KMS-11 (cell line): ENCODE results near the gene TRPC4.

Experiments
- H2AFZ ChIP-seq: fragments of 200-600 bp; sonication (generic); 2 replicates; pipeline ENCODE4 v1.6.1; 2016; ENCODE audit warnings: antibody characterized with exemption, mixed run types, low read depth
- H3K27ac ChIP-seq: fragments of 200-600 bp; sonication (generic); 2 replicates; pipeline ENCODE4 v1.6.1; 2016; ENCODE audit warnings: mild to moderate bottlenecking, mixed run types
- H3K27me3 ChIP-seq: fragments of 200-600 bp; sonication (generic); 2 replicates; pipeline ENCODE4 v1.6.1; 2017; ENCODE audit warnings: mild to moderate bottlenecking, low read depth, mixed run types, moderate library complexity; ENCODE audit not compliant: insufficient read depth
- H3K36me3 ChIP-seq: fragments of 200-600 bp; sonication (generic); 2 replicates; pipeline ENCODE4 v1.6.1; 2017; ENCODE audit warnings: mild to moderate bottlenecking, mixed run types; ENCODE audit not compliant: insufficient read depth
- H3K4me1 ChIP-seq: fragments of 200-600 bp; sonication (generic); 2 replicates; pipeline ENCODE4 v1.6.1; 2016; ENCODE audit warnings: mild to moderate bottlenecking, low read depth, mixed run types; ENCODE audit not compliant: poor library complexity, severe bottlenecking
- H3K4me2 ChIP-seq: fragments of 200-600 bp; sonication (generic); 2 replicates; pipeline ENCODE4 v1.7.0; 2016; ENCODE audit warnings: mild to moderate bottlenecking, mixed run types
- H3K4me3 ChIP-seq: fragments of 200-600 bp; sonication (generic); IDR thresholded peaks from 2 replicates; pipeline ENCODE4 v1.6.1; 2017; ENCODE audit warnings: low read depth, low read length, mixed read lengths; ENCODE audit not compliant: insufficient read depth
- H3K79me2 ChIP-seq: fragments of 200-600 bp; sonication (generic); 2 replicates; pipeline ENCODE4 v1.6.1; 2016; ENCODE audit warnings: low read depth, mixed run types; ENCODE audit not compliant: insufficient read depth
- H3K9ac ChIP-seq: fragments of 200-600 bp; sonication (generic); 2 replicates; pipeline ENCODE4 v1.6.1; 2016; ENCODE audit warnings: mild to moderate bottlenecking, mixed run types
- H4K20me1 ChIP-seq: fragments of 200-600 bp; sonication (generic); 2 replicates; pipeline ENCODE4 v1.6.1; 2016; ENCODE audit warnings: mild to moderate bottlenecking, mixed run types; ENCODE audit not compliant: insufficient read depth
- CTCF ChIP-seq: fragments of 200-600 bp; sonication (generic); conservative IDR thresholded peaks from 2 replicates; pipeline ENCODE4 v1.6.1; 2017; ENCODE audit warnings: low read depth, mild to moderate bottlenecking, antibody characterized with exemption, low read length, moderate library complexity, mixed read lengths

Gene TRPC4

GRCh38 chr13:37869756-37870488 lies at the start of gene TRPC4:
TSS of gene TRPC4 (minus strand) at chr13:37869772. CDS start at chr13:37783333, 86,439 bp downstream.
- Histone ChIP-seq H3K79me2 (no peaks in the 10 kb centered on the region), H2AFZ (no peak within 1 kb of the TSS), H3K36me3 (no peaks in the 10 kb centered on the region), H3K27me3 (no peaks in the 10 kb centered on the region), H4K20me1 (no peaks in the 10 kb centered on the region), H3K4me3 (no peak within 1 kb of the TSS), H3K9ac (no peak within 1 kb of the TSS), H3K27ac (no peak within 1 kb of the TSS), H3K4me2 (no peak within 1 kb of the TSS), H3K4me1 (no peaks in the 10 kb centered on the region)
- no peak for TF ChIP-seq CTCF

- Histone ChIP-seq H3K27me3 (no peaks in the 10 kb centered on the region), H3K9ac (no peak overlapping the region), H4K20me1 (no peaks in the 10 kb centered on the region), H3K4me2 (no peak overlapping the region), H3K4me3 (no peak overlapping the region), H3K4me1 (peaks cover 10% of the 10 kb centered on the region), H3K36me3 (no peaks in the 10 kb centered on the region), H3K27ac (no peak overlapping the region), H3K79me2 (no peaks in the 10 kb centered on the region), H2AFZ (no peak overlapping the region)
- TF ChIP-seq CTCF, result no peak
Observed at GRCh38 chr13:37918751-37919150, 49.2 kb upstream of the TRPC4 start.

GRCh38 chr13:37918116-37918714 lies 48.6 kb upstream of the TRPC4 start:
- Histone ChIP-seq H3K27me3 (no peaks in the 10 kb centered on the region), H3K27ac (no peak overlapping the region), H3K79me2 (no peaks in the 10 kb centered on the region), H3K36me3 (no peaks in the 10 kb centered on the region), H3K4me1 (peaks cover 5% of the 10 kb centered on the region), H3K4me2 (no peak overlapping the region), H2AFZ (no peak overlapping the region), H4K20me1 (no peaks in the 10 kb centered on the region), H3K9ac (no peak overlapping the region), H3K4me3 (no peak overlapping the region)
- no peak for TF ChIP-seq CTCF

GRCh38 chr13:37914781-37915391 lies 45.3 kb upstream of the TRPC4 start:
- no peak overlapping the region for H3K27ac ChIP-seq

More at GRCh38 chr13:37914781-37915391, 45.3 kb upstream of the TRPC4 start:
- no peaks in the 10 kb centered on the region for H3K36me3 ChIP-seq
- TF ChIP-seq CTCF, result no peak
- H3K9ac ChIP-seq, result no peak overlapping the region
- no peak overlapping the region for H3K4me2 ChIP-seq
- H4K20me1 ChIP-seq, result no peaks in the 10 kb centered on the region
- no peak overlapping the region for H2AFZ ChIP-seq
- H3K79me2 ChIP-seq, result no peaks in the 10 kb centered on the region
- H3K4me3 ChIP-seq, result no peak overlapping the region
- no peaks in the 10 kb centered on the region for H3K4me1 ChIP-seq
- H3K27me3 ChIP-seq, result no peaks in the 10 kb centered on the region
